ENCODE results near the gene KIF4A.

KIF4A gene

GRCh38 chrX:70426286-70427278, 136.7 kb downstream of the KIF4A start:
- H3K27ac ChIP-seq (ENCODE audit: low read length): no peak overlapping the region
- TF ChIP-seq, protein P1, sequence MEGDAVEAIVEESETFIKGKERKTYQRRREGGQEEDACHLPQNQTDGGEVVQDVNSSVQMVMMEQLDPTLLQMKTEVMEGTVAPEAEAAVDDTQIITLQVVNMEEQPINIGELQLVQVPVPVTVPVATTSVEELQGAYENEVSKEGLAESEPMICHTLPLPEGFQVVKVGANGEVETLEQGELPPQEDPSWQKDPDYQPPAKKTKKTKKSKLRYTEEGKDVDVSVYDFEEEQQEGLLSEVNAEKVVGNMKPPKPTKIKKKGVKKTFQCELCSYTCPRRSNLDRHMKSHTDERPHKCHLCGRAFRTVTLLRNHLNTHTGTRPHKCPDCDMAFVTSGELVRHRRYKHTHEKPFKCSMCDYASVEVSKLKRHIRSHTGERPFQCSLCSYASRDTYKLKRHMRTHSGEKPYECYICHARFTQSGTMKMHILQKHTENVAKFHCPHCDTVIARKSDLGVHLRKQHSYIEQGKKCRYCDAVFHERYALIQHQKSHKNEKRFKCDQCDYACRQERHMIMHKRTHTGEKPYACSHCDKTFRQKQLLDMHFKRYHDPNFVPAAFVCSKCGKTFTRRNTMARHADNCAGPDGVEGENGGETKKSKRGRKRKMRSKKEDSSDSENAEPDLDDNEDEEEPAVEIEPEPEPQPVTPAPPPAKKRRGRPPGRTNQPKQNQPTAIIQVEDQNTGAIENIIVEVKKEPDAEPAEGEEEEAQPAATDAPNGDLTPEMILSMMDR (IDR thresholded peaks at IDR 0.05; ENCODE audit: low read depth, low read length): no peak
- TF ChIP-seq EZH2phosphoT487 (IDR thresholded peaks at IDR 0.05; ENCODE audit: low read depth): no peak
- no peaks in the 10 kb centered on the region for H3K36me3 ChIP-seq (replicated peaks; ENCODE audit: low read depth, low read length)
- H3K4me3 ChIP-seq (ENCODE audit: low read length): no peak overlapping the region
- H2AFZ ChIP-seq (ENCODE audit: low read depth, low read length): no peak overlapping the region
- H3K9ac ChIP-seq (ENCODE audit: low read length): no peak overlapping the region
- no peaks in the 10 kb centered on the region for H3K79me2 ChIP-seq (ENCODE audit: low read length)
- H4K20me1 ChIP-seq (ENCODE audit: insufficient read depth, low read length): no peaks in the 10 kb centered on the region
- no peaks in the 10 kb centered on the region for H3K27me3 ChIP-seq (ENCODE audit: low read depth, low read length)
- H3K9me3 ChIP-seq (ENCODE audit: insufficient read depth, low read length): no peaks in the 10 kb centered on the region
- H3K4me2 ChIP-seq (ENCODE audit: low read length): no peak overlapping the region
- H3K4me1 ChIP-seq (ENCODE audit: low read length): peaks cover 7% of the 10 kb centered on the region

DNA sequence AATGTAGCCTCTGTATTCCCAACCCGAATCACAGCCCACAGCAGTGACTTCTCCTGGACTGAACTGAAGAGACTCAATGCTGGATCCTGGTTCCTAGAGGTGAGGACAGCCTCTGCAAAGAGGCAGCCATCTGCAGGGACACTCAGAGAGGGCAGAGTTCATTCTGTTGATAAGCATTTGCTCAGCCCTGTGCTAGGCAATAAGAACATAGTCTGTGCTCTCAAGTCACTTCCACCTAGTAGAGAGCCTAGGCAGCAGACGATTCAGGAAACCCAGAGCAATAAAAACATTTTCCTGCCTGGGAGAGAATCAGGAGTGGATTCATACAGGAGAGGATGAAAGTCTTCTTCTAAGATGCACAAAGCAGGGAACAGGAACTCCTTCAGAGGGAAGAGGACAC, 137.5 kb downstream of the KIF4A start:
- Histone ChIP-seq H3K4me1 (ENCODE audit: low read length) (peaks cover 7% of the 10 kb centered on the region), H3K36me3 (replicated peaks; ENCODE audit: low read depth, low read length) (no peaks in the 10 kb centered on the region), H3K79me2 (ENCODE audit: low read length) (no peaks in the 10 kb centered on the region), H3K9me3 (ENCODE audit: insufficient read depth, low read length) (no peaks in the 10 kb centered on the region), H4K20me1 (ENCODE audit: insufficient read depth, low read length) (no peaks in the 10 kb centered on the region), H3K27me3 (ENCODE audit: low read depth, low read length) (no peaks in the 10 kb centered on the region), H3K27ac (ENCODE audit: low read length) (no peak overlapping the region), H3K4me3 (ENCODE audit: low read length) (no peak overlapping the region), H3K9ac (ENCODE audit: low read length) (no peak overlapping the region), H2AFZ (ENCODE audit: low read depth, low read length) (no peak overlapping the region), H3K4me2 (ENCODE audit: low read length) (no peak overlapping the region)
- TF ChIP-seq, protein P1 (IDR thresholded peaks at IDR 0.05; ENCODE audit: low read depth, low read length): no peak
- TF ChIP-seq EZH2phosphoT487 (IDR thresholded peaks at IDR 0.05; ENCODE audit: low read depth): no peak

GRCh38 chrX:70429759-70430158, 139.9 kb downstream of the KIF4A start:
- H3K9me3 ChIP-seq (ENCODE audit: insufficient read depth, low read length): no peaks in the 10 kb centered on the region
- TF ChIP-seq, protein P1 (IDR thresholded peaks at IDR 0.05; ENCODE audit: low read depth, low read length): no peak
- no peak for TF ChIP-seq EZH2phosphoT487 (IDR thresholded peaks at IDR 0.05; ENCODE audit: low read depth)
- H3K27me3 ChIP-seq (ENCODE audit: low read depth, low read length): no peaks in the 10 kb centered on the region
- no peak overlapping the region for H3K4me3 ChIP-seq (ENCODE audit: low read length)
- H3K27ac ChIP-seq (ENCODE audit: low read length): no peak overlapping the region
- H3K4me2 ChIP-seq (ENCODE audit: low read length): no peak overlapping the region
- H3K4me1 ChIP-seq (ENCODE audit: low read length): peaks cover 15% of the 10 kb centered on the region
- H3K9ac ChIP-seq (ENCODE audit: low read length): no peak overlapping the region
- no peak overlapping the region for H2AFZ ChIP-seq (ENCODE audit: low read depth, low read length)
- no peaks in the 10 kb centered on the region for H4K20me1 ChIP-seq (ENCODE audit: insufficient read depth, low read length)
- no peaks in the 10 kb centered on the region for H3K36me3 ChIP-seq (replicated peaks; ENCODE audit: low read depth, low read length)
- H3K79me2 ChIP-seq (ENCODE audit: low read length): no peaks in the 10 kb centered on the region
